Activated T-cell treated with anti-CD3 and anti-CD28 coated beads, Interleukin-2, amount 50 U/mL, for 72 hours (primary cell): ENCODE results near the gene PHAF1. TPM values are rescaled to one million over a fixed set of nuclear protein-coding genes. Genes with fewer than 3 reads are reported as not detected.

Experiments
- ATAC-seq, 2 donors: fragments of 150-1000 bp; cut with Tn5 transposase; replicated peaks in 1 of 2; 2 replicates each; pipeline ENCODE4 v1.10.0; 2021; ENCODE audit warnings: moderate library complexity in 2 of 2, mild to moderate bottlenecking in 1 of 2
- DNase-seq, 2 donors: peaks; one replicate each; pipeline ENCODE4 v3.0.0; 2021 to 2022; ENCODE audit warnings: mixed read lengths in 1 of 2
- H3K27ac Mint-ChIP-seq: one replicate; pipeline ENCODE4 v1.8.0; 2022; ENCODE audit warnings: mild to moderate bottlenecking, moderate library complexity, mixed read lengths
- H3K27me3 Mint-ChIP-seq: one replicate; pipeline ENCODE4 v1.8.0; 2022; ENCODE audit warnings: low read depth, mixed read lengths
- H3K36me3 Mint-ChIP-seq, 2 donors: one replicate each; pipeline ENCODE4 v1.8.0; 2022; ENCODE audit warnings: mixed read lengths in 2 of 2, mild to moderate bottlenecking in 1 of 2; ENCODE audit not compliant: insufficient read depth in 2 of 2
- H3K4me1 Mint-ChIP-seq: one replicate; pipeline ENCODE4 v1.8.0; 2022; ENCODE audit warnings: low read depth, mixed read lengths
- H3K4me3 Mint-ChIP-seq, 2 donors: one replicate each; pipeline ENCODE4 v1.8.0; 2022; ENCODE audit warnings: mild to moderate bottlenecking in 2 of 2, mixed read lengths in 2 of 2, moderate library complexity in 2 of 2
- H3K9me3 Mint-ChIP-seq, 2 donors: one replicate each; pipeline ENCODE4 v1.8.0; 2022; ENCODE audit warnings: mixed read lengths in 2 of 2
- total RNA-seq, 2 donors: library from RNA; stranded (reverse); gene quantifications; one replicate each; pipeline ENCODE4 v1.2.3, GENCODE V29; 2022

The PHAF1 gene
- total RNA-seq, 2 donors from 2014 or later: 14.8 to 18.2 TPM

GRCh38 chr16:67142342-67142741, 32.6 kb downstream of the PHAF1 start:
- no peak for ATAC-seq
- Mint-ChIP-seq H3K4me1 (no peaks in the 10 kb centered on the region), H3K9me3 (no peaks in the 10 kb centered on the region), H3K27ac (no peak overlapping the region), H3K4me3 (no peak overlapping the region), H3K36me3 (peaks cover 8 to 10% of the 10 kb centered on the region in 2 donors), H3K27me3 (no peaks in the 10 kb centered on the region)
- DNase-seq: no peak

GRCh38 chr16:67144943-67145342, 35.2 kb downstream of the PHAF1 start:
- Mint-ChIP-seq H3K4me1 (no peaks in the 10 kb centered on the region), H3K27me3 (no peaks in the 10 kb centered on the region), H3K9me3 (no peaks in the 10 kb centered on the region), H3K4me3 (no peak overlapping the region), H3K36me3 (peaks cover 11 to 19% of the 10 kb centered on the region in 2 donors), H3K27ac (no peak overlapping the region)
- DNase-seq: no peak
- ATAC-seq: no peak

DNA sequence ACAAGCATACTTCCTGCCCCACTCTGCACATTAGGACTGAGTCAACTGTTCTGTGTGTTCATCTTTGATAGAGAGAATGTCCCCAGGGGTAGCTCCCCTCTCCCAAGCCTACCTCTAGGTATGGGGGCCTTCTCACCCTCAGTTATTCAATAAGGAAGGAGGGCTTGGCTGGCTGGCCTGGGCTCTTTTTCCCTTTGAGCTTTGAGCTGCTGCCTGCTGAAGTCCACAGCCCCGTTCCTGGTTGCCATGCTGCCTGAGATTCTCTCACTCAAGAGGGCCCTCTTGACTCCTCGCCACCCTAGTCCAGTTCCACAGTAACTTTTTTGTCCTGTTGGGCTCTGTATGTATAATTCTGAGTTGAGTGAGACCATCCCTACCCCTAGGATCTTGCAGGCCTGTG, 36.0 kb downstream of the PHAF1 start:
- Mint-ChIP-seq H3K9me3 (no peaks in the 10 kb centered on the region), H3K4me3 (no peak overlapping the region), H3K36me3 (peaks cover 11 to 17% of the 10 kb centered on the region in 2 donors), H3K4me1 (no peaks in the 10 kb centered on the region), H3K27ac (no peak overlapping the region), H3K27me3 (no peaks in the 10 kb centered on the region)
- DNase-seq (no peak), ATAC-seq (no peak)

- DNase-seq (no peak), ATAC-seq (no peak)
- Mint-ChIP-seq H3K4me3 (no peak overlapping the region), H3K27ac (no peak overlapping the region), H3K36me3 (peaks cover 8 to 15% of the 10 kb centered on the region in 2 donors), H3K4me1 (peaks cover 5% of the 10 kb centered on the region), H3K27me3 (peaks cover 9% of the 10 kb centered on the region), H3K9me3 (no peaks in the 10 kb centered on the region)
Observed at GRCh38 chr16:67146523-67147357, 37.0 kb downstream of the PHAF1 start.

GRCh38 chr16:67147437-67148140, 37.8 kb downstream of the PHAF1 start:
- Mint-ChIP-seq H3K4me1 (peaks cover 5% of the 10 kb centered on the region), H3K4me3 (no peak overlapping the region), H3K36me3 (peaks cover 6 to 15% of the 10 kb centered on the region in 2 donors), H3K9me3 (no peaks in the 10 kb centered on the region), H3K27ac (peak overlapping the region; percentile 49), H3K27me3 (peaks cover 10% of the 10 kb centered on the region)
- ATAC-seq: no peak
- DNase-seq: no peak

GRCh38 chr16:67148221-67148620, 38.5 kb downstream of the PHAF1 start:
- Mint-ChIP-seq H3K36me3 (peaks cover 6 to 15% of the 10 kb centered on the region in 2 donors), H3K27ac (no peak overlapping the region), H3K9me3 (no peaks in the 10 kb centered on the region), H3K4me3 (peak overlapping the region in 1 of 2 donors; percentile 12), H3K27me3 (peaks cover 16% of the 10 kb centered on the region), H3K4me1 (peaks cover 11% of the 10 kb centered on the region)
- DNase-seq: no peak
- no peak for ATAC-seq

DNA sequence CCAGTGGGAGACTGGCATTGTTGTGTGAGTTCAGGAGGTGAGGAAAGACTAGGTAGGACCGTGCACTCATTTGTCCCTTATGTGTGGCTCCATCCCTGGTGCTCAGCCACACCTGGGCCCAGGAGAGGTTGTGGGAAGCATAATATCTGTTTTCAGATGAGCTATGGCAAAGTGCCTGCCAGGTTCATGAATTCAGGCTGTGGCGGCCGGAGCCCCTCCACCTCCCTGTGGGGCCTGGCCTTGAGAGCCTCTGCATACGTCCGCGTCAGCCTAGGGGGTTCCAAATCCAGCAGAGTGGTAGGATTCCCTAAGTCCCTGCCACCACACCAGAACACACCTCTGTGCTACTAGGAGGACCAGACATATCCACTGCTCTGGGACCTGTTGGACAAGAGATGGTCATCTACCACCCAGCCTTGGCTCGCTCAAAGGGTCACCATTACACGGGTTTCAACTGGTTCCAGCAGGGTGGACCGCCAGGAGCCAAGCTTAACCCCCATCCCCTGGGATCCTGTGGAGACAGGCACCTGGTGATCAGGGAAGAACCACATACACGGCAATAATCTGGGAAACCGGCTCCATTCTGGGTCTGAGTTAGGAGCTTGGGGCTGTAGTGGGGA, 39.0 kb downstream of the PHAF1 start:
- no peak for ATAC-seq
- Mint-ChIP-seq H3K27ac (no peak overlapping the region), H3K9me3 (no peaks in the 10 kb centered on the region), H3K36me3 (peaks cover 3 to 12% of the 10 kb centered on the region in 2 donors), H3K4me1 (peaks cover 15% of the 10 kb centered on the region), H3K4me3 (peak overlapping the region; percentile 47 to 49), H3K27me3 (peaks cover 17% of the 10 kb centered on the region)
- DNase-seq: no peak

DNA sequence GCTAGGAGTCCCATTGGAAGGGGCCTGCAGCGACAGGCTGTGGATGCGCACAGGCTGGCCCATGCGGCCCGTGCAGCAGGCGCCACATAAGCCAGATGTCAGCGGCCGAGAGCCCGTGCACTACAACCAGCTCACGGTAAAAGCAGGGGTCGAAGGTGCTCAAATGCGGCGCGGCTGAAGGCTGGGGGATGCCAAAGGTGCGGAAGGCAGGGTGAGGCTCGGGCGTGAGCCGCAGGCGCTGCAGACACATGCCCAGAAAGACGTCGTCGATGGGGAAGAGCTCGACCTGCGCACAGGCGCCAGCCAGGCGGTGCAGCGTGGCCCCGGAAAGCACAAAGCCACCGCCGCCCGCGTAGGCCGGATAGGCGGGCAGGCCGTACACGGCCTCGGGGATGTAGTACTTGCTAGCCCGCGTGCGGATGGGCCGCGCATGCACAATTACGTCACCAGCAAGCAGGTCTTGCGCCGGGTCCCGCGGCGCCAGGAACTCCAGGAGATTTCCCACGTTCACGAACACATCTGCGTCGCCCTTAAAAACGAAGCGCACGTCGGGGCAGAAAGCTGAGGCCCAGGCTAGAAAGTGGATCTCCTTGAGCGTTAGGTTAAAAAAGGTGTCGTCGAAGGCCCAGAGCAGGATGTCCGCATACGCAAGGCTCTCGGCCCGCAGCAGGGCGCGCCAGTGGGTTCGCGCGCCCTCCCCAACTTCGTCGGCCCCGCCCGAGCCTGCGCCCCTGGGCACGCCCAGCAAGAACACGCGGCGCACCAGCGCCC, 39.7 kb downstream of the PHAF1 start:
- H3K9me3 Mint-ChIP-seq: no peaks in the 10 kb centered on the region
- peak overlapping the region; percentile 47 to 52 for H3K4me3 Mint-ChIP-seq
- H3K36me3 Mint-ChIP-seq: peaks cover 3 to 13% of the 10 kb centered on the region in 2 donors
- peaks cover 18% of the 10 kb centered on the region for H3K4me1 Mint-ChIP-seq
- no peak overlapping the region for H3K27ac Mint-ChIP-seq
- H3K27me3 Mint-ChIP-seq: peaks cover 17% of the 10 kb centered on the region
- DNase-seq (no peak), ATAC-seq (no peak)

DNA sequence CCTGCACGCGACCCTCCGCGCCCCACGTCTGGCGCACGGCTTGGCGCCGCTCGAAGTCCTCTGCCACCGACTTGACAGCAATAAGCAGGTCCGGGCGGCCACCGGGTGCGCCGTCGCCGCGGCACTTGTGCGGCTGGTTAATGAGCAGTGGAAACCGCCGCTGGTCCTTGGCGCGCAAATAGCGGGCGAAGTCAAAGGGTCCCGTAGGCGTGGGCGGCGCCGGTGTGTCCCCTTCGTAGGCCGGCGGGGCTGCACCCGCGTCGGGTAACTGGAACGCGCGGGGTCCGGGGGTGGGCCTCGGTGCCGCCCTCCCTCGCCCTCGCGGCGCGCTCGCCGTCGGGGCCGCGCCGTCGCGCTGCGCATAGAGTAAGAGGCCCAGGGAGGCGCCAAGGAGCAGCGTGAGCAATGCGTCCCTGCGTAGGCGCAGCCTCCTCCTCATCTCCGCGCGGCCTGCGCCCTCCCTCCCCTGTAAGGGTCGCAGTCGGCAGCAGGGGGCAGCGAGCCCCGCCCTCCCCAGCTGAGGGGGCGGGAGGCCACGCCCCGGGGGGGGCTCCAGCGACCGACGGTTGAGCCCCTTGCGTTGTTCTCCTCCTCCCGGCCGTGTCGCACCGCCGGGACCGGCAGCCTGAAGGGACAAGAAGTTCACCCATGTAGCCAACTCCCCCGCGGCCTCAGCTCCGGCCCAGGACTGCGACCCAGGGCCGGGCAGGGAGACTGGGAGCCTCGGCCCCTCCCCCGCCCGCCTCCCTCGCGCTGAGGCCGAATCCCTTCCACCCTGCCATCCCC, 40.5 kb downstream of the PHAF1 start:
- peak; percentile 83 to 87 for ATAC-seq
- peak; percentile 68 to 74 for DNase-seq
- peak overlapping the region; percentile 80 to 81 for H3K4me3 Mint-ChIP-seq

GRCh38 chr16:67150833-67151396, 41.2 kb downstream of the PHAF1 start, which contains the start of gene B3GNT9:
Gene B3GNT9 (minus strand): TSS chr16:67150998. CDS start chr16:67150485, 513 bp downstream.
- no peaks in the 10 kb centered on the region for H3K9me3 Mint-ChIP-seq
- peaks cover 23% of the 10 kb centered on the region for H3K27me3 Mint-ChIP-seq
- H3K27ac Mint-ChIP-seq: peak within 1 kb of the TSS; percentile 68
- DNase-seq: peak in 1 of 2 donors; percentile 50
- peaks cover 28% of the 10 kb centered on the region for H3K4me1 Mint-ChIP-seq
- H3K36me3 Mint-ChIP-seq: peaks cover 3 to 12% of the 10 kb centered on the region in 2 donors
- H3K4me3 Mint-ChIP-seq: peak within 1 kb of the TSS; percentile 80 to 81
- peak; percentile 33 to 49 for ATAC-seq

More for the DNA sequence above, 40.5 kb downstream of the PHAF1 start:
- no peaks in the 10 kb centered on the region for H3K9me3 Mint-ChIP-seq
- peaks cover 21% of the 10 kb centered on the region for H3K4me1 Mint-ChIP-seq
- H3K27ac Mint-ChIP-seq: no peak overlapping the region
- H3K36me3 Mint-ChIP-seq: peaks cover 3 to 13% of the 10 kb centered on the region in 2 donors
- H3K27me3 Mint-ChIP-seq: peaks cover 20% of the 10 kb centered on the region

GRCh38 chr16:67151431-67152097, 41.8 kb downstream of the PHAF1 start:
- Mint-ChIP-seq H3K9me3 (no peaks in the 10 kb centered on the region), H3K27ac (no peak overlapping the region), H3K4me1 (peaks cover 34% of the 10 kb centered on the region), H3K36me3 (peaks cover 3 to 12% of the 10 kb centered on the region in 2 donors), H3K4me3 (peak overlapping the region; percentile 80 to 81), H3K27me3 (peaks cover 23% of the 10 kb centered on the region)
- ATAC-seq: no peak
- DNase-seq: no peak
